ENCODE results near the gene SLC6A18. TPM values are rescaled to one million over a fixed set of nuclear protein-coding genes. Genes with fewer than 3 reads are reported as not detected.

Gene SLC6A18
- total and polyA plus RNA-seq, 9 of the 15 experiments (the other 6 are each of a cell fraction or from before 2014, with no cell fraction given) = not detected

Other genes starting within 250 kb of the SLC6A18 start
- gene NKD2, start 216.6 kb upstream of the SLC6A18 start, total RNA-seq (2014; rRNA removed) = 0.12 and 0.64 TPM in 2 replicates
- not detected in 2 replicates for gene NKD2, start 216.6 kb upstream of the SLC6A18 start, total RNA-seq (2014; rRNA removed; fragmentation: Illumina TruSeq; extraction: Trizol)
- not detected in 2 replicates for gene NKD2, start 216.6 kb upstream of the SLC6A18 start, total RNA-seq (2015; rRNA removed; fragmentation: Illumina TruSeq; extraction: Trizol)
- gene NKD2, start 216.6 kb upstream of the SLC6A18 start, total RNA-seq (2021) = 0.35 and 0.38 TPM in 2 replicates
- gene NKD2, start 216.6 kb upstream of the SLC6A18 start, polyA plus RNA-seq (2011; rRNA removed) = 0.20 and 0.65 TPM in 2 replicates
- not detected in 2 replicates for gene NKD2, start 216.6 kb upstream of the SLC6A18 start, polyA plus RNA-seq (2014; fragmentation: Illumina TruSeq; extraction: Trizol)
- not detected for gene NKD2, start 216.6 kb upstream of the SLC6A18 start, polyA plus RNA-seq (2014; fragmentation: Nextera tagmentation; extraction: Ambion mirVana)
- 0.09 TPM in 1 of 2 replicates, not detected in the other for gene NKD2, start 216.6 kb upstream of the SLC6A18 start, polyA plus RNA-seq (2014; rRNA removed)
- 1.1 and 1.3 TPM in 2 replicates for gene SLC12A7, start 113.3 kb upstream of the SLC6A18 start, total RNA-seq (2014; rRNA removed)
- gene SLC12A7, start 113.3 kb upstream of the SLC6A18 start, total RNA-seq (2014; rRNA removed; fragmentation: Illumina TruSeq; extraction: Trizol) = 0.11 and 0.22 TPM in 2 replicates
- gene SLC12A7, start 113.3 kb upstream of the SLC6A18 start, total RNA-seq (2015; rRNA removed; fragmentation: Illumina TruSeq; extraction: Trizol) = 0.51 and 0.53 TPM in 2 replicates
- gene SLC12A7, start 113.3 kb upstream of the SLC6A18 start, total RNA-seq (2021) = 1.8 and 1.9 TPM in 2 replicates
- 3.1 and 15.7 TPM in 2 replicates for gene SLC12A7, start 113.3 kb upstream of the SLC6A18 start, polyA plus RNA-seq (2011; rRNA removed)
- gene SLC12A7, start 113.3 kb upstream of the SLC6A18 start, polyA plus RNA-seq (2014; fragmentation: Illumina TruSeq; extraction: Trizol) = 0.56 and 0.83 TPM in 2 replicates
- gene SLC12A7, start 113.3 kb upstream of the SLC6A18 start, polyA plus RNA-seq (2014; fragmentation: Nextera tagmentation; extraction: Ambion mirVana) = under 1 TPM; 0.01 to 0.04 TPM
- 0.73 and 1.0 TPM in 2 replicates for gene SLC12A7, start 113.3 kb upstream of the SLC6A18 start, polyA plus RNA-seq (2014; rRNA removed)
- gene SLC6A19, start 23.8 kb upstream of the SLC6A18 start, total RNA-seq (2014; rRNA removed) = 0.59 and 1.3 TPM in 2 replicates
- gene SLC6A19, start 23.8 kb upstream of the SLC6A18 start, total RNA-seq (2014; rRNA removed; fragmentation: Illumina TruSeq; extraction: Trizol) = 0.26 and 0.47 TPM in 2 replicates
- gene SLC6A19, start 23.8 kb upstream of the SLC6A18 start, total RNA-seq (2015; rRNA removed; fragmentation: Illumina TruSeq; extraction: Trizol) = 0.43 and 0.49 TPM in 2 replicates
- 1.3 and 1.6 TPM in 2 replicates for gene SLC6A19, start 23.8 kb upstream of the SLC6A18 start, total RNA-seq (2021)
- gene SLC6A19, start 23.8 kb upstream of the SLC6A18 start, polyA plus RNA-seq (2011; rRNA removed) = 0.26 and 0.65 TPM in 2 replicates
- 0.74 and 1.1 TPM in 2 replicates for gene SLC6A19, start 23.8 kb upstream of the SLC6A18 start, polyA plus RNA-seq (2014; fragmentation: Illumina TruSeq; extraction: Trizol)
- gene SLC6A19, start 23.8 kb upstream of the SLC6A18 start, polyA plus RNA-seq (2014; fragmentation: Nextera tagmentation; extraction: Ambion mirVana) = under 1 TPM; 0.03 to 0.04 TPM
- 1.0 and 1.1 TPM in 2 replicates for gene SLC6A19, start 23.8 kb upstream of the SLC6A18 start, polyA plus RNA-seq (2014; rRNA removed)
- 1.7 and 2.5 TPM in 2 replicates for gene TERT, start 69.7 kb downstream of the SLC6A18 start, total RNA-seq (2014; rRNA removed)
- 0.41 and 0.44 TPM in 2 replicates for gene TERT, start 69.7 kb downstream of the SLC6A18 start, total RNA-seq (2014; rRNA removed; fragmentation: Illumina TruSeq; extraction: Trizol)
- gene TERT, start 69.7 kb downstream of the SLC6A18 start, total RNA-seq (2015; rRNA removed; fragmentation: Illumina TruSeq; extraction: Trizol) = 0.54 and 0.83 TPM in 2 replicates
- 3.3 and 3.4 TPM in 2 replicates for gene TERT, start 69.7 kb downstream of the SLC6A18 start, total RNA-seq (2021)
- 1.4 and 2.7 TPM in 2 replicates for gene TERT, start 69.7 kb downstream of the SLC6A18 start, polyA plus RNA-seq (2011; rRNA removed)
- 0.48 and 1.00 TPM in 2 replicates for gene TERT, start 69.7 kb downstream of the SLC6A18 start, polyA plus RNA-seq (2014; fragmentation: Illumina TruSeq; extraction: Trizol)
- under 1 TPM in 1 of 2 experiments, not detected in 1; 0.08 TPM for gene TERT, start 69.7 kb downstream of the SLC6A18 start, polyA plus RNA-seq (2014; fragmentation: Nextera tagmentation; extraction: Ambion mirVana)
- gene TERT, start 69.7 kb downstream of the SLC6A18 start, polyA plus RNA-seq (2014; rRNA removed) = 2.2 and 4.5 TPM in 2 replicates
- gene CLPTM1L, start 119.7 kb downstream of the SLC6A18 start, total RNA-seq (2014; rRNA removed) = 217 and 249 TPM in 2 replicates
- gene CLPTM1L, start 119.7 kb downstream of the SLC6A18 start, total RNA-seq (2014; rRNA removed; fragmentation: Illumina TruSeq; extraction: Trizol) = 132 and 136 TPM in 2 replicates
- gene CLPTM1L, start 119.7 kb downstream of the SLC6A18 start, total RNA-seq (2015; rRNA removed; fragmentation: Illumina TruSeq; extraction: Trizol) = 177 and 179 TPM in 2 replicates
- gene CLPTM1L, start 119.7 kb downstream of the SLC6A18 start, total RNA-seq (2021) = 145 and 152 TPM in 2 replicates
- 130 and 184 TPM in 2 replicates for gene CLPTM1L, start 119.7 kb downstream of the SLC6A18 start, polyA plus RNA-seq (2011; rRNA removed)
- 198 and 213 TPM in 2 replicates for gene CLPTM1L, start 119.7 kb downstream of the SLC6A18 start, polyA plus RNA-seq (2014; fragmentation: Illumina TruSeq; extraction: Trizol)
- gene CLPTM1L, start 119.7 kb downstream of the SLC6A18 start, polyA plus RNA-seq (2014; fragmentation: Nextera tagmentation; extraction: Ambion mirVana) = 10 to 100 TPM in 1 of 2 experiments, 1 to 10 TPM in 1; 3.5 to 14.1 TPM
- 180 and 181 TPM in 2 replicates for gene CLPTM1L, start 119.7 kb downstream of the SLC6A18 start, polyA plus RNA-seq (2014; rRNA removed)
- gene SLC6A3, start 220.1 kb downstream of the SLC6A18 start, total RNA-seq (2014; rRNA removed) = not detected in 2 replicates
- not detected in 2 replicates for gene SLC6A3, start 220.1 kb downstream of the SLC6A18 start, total RNA-seq (2014; rRNA removed; fragmentation: Illumina TruSeq; extraction: Trizol)
- gene SLC6A3, start 220.1 kb downstream of the SLC6A18 start, total RNA-seq (2015; rRNA removed; fragmentation: Illumina TruSeq; extraction: Trizol) = not detected in 2 replicates
- gene SLC6A3, start 220.1 kb downstream of the SLC6A18 start, total RNA-seq (2021) = not detected in 2 replicates
- gene SLC6A3, start 220.1 kb downstream of the SLC6A18 start, polyA plus RNA-seq (2011; rRNA removed) = not detected in 2 replicates
- gene SLC6A3, start 220.1 kb downstream of the SLC6A18 start, polyA plus RNA-seq (2014; fragmentation: Illumina TruSeq; extraction: Trizol) = not detected in 2 replicates
- gene SLC6A3, start 220.1 kb downstream of the SLC6A18 start, polyA plus RNA-seq (2014; fragmentation: Nextera tagmentation; extraction: Ambion mirVana) = not detected
- not detected in 2 replicates for gene SLC6A3, start 220.1 kb downstream of the SLC6A18 start, polyA plus RNA-seq (2014; rRNA removed)

Data from K562 (cell line).